Activated CD8-positive, alpha-beta memory T cell treated with anti-CD3 and anti-CD28 coated beads for 1 hour (primary cell): ENCODE measurements around the gene ZNF70.

Source experiments
- DNase-seq, 2 donors: peaks; one replicate each; pipeline ENCODE4 v3.0.0-alpha.2; 2020; ENCODE audit warnings: low read depth in 1 of 2; ENCODE audit errors: extremely low read depth in 1 of 2

ZNF70 gene

DNA sequence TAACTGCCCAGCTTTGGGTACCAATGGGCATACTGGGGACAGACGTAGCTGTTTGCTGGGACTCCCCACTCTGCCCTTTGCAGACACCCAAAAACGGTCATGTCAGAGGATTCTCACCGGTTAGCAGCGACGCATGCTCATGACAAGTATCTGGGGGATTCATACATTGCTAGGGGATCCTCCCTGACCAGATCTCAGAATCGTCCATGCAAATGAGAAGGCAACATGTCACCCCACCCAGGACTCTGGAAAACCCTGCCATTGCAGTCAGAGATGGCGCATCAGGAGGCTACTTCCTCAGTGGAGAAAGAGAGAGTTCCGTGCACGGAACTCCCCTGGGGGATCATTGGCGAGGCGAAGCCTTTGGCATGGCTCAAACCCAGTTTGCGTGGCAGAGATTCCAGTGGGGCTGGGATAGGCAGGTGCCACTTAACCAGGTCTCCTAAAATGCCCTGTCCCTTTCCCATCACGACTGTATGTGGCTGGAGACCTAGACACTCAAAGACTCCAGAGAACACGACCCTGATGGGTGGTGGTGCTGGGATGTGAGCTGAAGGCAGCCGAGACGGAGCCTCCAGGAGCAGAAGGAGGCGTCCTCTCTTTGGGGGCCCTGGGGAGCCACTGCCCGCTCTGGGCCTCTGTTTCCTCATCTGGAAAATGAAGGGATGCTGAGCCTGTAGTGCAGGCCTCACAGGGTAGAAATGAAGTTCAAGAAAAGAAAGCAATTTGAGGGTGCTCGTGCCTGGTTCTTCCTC, 55.2 kb downstream of the ZNF70 start:
- no peak for DNase-seq

DNA sequence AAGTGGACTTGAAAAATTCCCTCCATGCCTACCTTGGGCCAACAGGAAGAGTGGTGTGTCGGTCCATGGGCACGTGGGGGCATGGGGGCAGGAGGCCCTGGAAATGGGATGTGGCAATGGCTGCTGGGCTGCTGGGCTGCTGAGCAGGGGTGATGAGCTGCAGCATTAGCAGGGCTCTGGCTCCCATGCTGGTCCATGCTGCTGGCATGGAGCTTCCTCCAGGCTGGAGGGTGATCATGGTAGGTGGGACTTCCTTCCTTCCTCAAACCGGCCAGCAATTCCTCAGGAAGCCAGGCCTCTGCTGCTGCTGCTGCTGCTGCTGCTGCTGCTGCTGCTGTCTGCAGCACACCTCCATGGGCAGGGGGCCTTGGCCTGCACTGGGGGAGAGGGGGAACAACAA, 55.8 kb downstream of the ZNF70 start:
- DNase-seq, result no peak

GRCh38 chr22:23693979-23694680, 56.8 kb downstream of the ZNF70 start:
- DNase-seq, result no peak

DNA sequence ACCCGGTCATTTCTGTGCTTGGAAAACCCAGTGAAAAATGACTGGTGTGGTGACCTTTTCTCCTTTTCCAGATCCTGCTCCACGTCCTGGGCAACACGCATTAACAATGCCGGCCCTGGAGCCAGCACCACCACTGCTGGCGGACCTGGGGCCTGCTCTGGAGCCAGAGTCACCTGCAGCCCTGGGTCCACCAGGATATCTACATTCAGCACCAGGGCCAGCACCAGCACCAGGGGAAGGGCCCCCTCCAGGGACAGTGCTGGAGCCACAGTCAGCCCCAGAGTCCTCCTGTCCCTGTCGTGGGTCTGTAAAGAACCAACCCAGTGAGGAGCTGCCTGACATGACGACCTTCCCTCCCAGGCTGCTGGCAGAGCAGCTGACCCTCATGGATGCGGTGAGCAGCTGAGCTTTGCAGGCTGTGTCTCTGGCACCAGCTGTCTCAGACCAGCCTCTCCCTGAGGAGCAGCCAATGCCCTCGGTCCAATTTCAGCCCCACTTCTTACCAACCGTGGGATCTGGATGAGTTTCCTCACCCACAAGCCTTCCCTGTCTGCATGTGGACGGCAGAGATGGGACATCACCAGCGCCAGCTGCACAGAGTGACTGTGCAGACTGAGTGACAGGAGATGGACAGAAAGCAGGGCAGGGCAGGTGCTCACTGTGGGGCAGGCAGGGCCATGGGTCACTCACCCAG, 58.2 kb downstream of the ZNF70 start:
- DNase-seq, result no peak

- no peak for DNase-seq
Observed at GRCh38 chr22:23691748-23692423, 59.0 kb downstream of the ZNF70 start.

DNA sequence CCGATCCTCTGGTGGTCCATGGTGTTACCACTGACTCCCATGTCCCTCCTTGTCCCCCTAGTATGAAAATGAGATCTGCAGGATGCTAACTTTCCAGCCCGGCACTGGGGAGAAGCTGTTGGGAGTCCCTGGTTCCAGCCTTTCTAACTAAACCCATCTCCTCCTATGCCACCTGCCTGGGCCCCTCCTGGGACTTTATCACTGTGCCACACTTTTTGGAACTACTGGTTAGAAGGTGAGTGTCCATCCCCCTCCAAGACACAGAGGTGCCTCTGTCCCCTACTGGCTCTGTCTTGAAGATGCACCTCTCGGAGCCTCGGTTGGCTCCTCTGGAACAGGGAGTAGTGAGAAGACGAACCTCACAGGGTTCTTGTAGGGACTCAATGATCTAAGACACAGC, 60.2 kb downstream of the ZNF70 start, which contains the start of gene RGL4:
RGL4 (plus strand) TSS at position 301 of the 400 bp plus-strand sequence. CDS start 1,018 bp downstream, outside the sequence.
- no peak for DNase-seq

DNA sequence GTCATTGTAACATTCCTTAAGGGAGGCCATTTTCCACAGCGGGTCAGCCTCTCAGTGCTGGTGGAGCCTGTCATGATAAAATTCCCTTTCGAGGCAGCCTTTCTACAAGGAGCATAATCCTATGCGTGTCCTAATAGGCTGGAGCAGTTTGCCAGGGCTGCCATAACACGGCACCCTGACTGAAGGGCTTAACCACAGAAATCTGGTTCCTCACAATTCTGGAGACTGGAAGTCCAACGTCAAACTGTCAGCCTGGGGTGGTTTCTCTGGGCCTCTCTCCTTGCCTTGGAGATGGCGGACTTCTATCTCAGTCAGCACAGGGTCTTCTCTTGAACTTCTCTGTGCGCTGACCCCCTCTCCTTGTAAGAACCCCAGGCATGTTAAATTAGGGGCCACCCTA, 61.5 kb downstream of the ZNF70 start:
- DNase-seq, result no peak
